HG03571 (cell line): ENCODE results near the gene DRC3.
"Not testable (repeated sequence)": the region's sequence is repeated elsewhere in the genome, so short reads cannot be mapped to it uniquely, and the experiment has no call there.

Source experiments
- ATAC-seq: cut with Tn5 transposase; IDR thresholded peaks from one replicate; pipeline ENCODE4 v1.9.1; 2021; ENCODE audit not compliant: unreplicated experiment

The DRC3 gene

DNA sequence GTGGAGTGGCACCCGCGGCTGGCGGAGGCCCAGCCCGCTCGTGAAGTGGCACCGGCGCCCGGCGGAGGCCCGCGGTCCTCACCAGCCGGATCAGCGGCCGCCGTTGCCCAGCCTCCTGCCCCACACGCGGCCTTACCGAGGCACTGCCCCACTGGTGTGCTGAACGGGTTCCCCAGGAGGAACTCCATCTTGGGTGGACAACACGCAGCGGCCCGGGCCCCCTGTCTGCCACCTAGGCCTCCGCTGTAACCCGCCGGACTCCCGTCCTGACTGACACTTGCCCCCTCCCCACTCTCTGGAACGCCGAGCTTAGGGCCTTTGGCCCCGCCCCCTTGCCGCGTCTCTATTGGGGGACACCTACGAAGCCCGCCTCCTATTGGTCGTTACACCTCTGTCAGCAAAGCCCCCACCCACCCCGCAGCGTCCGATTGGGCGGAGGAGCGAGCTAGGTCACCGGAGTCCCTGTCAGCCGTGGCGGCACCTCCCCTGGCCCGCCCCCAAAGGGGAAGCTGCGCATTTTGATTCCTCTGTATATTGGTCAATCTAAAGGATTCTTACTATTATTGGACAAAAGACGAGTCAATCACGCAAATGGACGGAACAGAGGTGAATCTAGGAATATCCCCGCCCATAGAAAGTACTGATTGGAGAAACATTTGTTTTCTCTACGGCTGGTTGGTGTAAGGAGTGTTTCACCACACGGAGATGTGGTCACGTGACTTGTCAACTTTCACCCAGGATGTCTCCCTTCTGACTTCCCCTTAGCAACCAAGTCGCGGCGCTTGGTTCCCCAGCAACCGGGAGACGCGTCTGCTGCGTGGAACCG is at the start of gene DRC3, which contains the start of gene TOM1L2:
Gene DRC3 (plus strand): TSS at position 737 of the 826 bp plus-strand sequence. CDS start 4,737 bp downstream, outside the sequence.
Gene TOM1L2 (minus strand): TSS at position 275 of the 826 bp plus-strand sequence. CDS start 87 bp downstream, at position 188.
- peak; percentile 86 for ATAC-seq

- no peak for ATAC-seq
These were observed 48.4 kb upstream of the DRC3 start for GRCh38 chr17:17924131-17924856.

- no peak for ATAC-seq
These were observed 47.8 kb upstream of the DRC3 start for GRCh38 chr17:17924857-17925250.

DNA sequence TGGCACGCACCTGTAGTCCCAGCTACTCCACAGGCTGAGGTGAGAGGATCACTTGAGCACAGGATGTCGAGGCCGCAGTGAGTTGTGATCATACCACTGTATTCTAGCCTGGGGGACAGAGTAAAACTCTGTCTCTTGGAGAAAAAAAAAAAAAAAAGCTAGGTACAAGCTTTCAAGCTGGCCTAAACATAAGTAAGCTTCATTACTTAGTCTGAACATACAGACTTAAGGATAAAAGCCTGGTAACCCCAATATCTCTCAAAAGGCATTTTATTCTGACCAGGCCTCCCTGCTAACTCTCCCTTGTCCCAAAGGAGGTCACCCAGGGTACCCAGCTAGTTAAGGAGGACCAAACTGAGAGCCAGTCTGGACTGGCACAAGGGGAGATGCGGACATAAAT is 46.6 kb upstream of the DRC3 start:
- ATAC-seq: no peak

DNA sequence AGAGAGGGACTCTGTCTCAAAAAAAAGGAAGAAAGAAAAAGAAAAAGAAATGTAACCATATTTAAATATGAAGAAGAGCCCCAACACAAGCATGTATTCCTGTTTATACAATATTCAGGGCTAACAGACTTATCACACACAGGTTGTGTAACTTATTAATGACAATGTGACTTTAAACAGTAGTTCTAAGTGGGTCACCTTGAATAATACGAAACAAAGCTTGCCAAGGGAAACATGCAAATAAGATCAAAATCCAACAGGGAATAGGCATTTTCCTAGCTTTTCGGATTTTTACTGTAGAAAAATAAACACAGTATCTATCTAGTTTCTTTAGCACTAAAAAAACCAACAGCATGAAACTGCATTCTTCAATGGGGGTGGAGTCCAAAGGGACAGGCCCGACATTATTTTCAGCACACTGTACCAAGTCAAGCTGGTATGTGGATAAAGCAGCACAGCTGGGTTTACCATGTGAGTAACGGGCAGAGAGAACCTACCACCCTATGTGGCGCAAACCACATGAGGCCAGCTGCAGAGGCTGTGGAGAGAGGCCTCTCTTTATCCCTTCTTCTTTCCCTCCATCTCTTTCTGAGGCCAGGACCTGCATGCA is 45.7 kb upstream of the DRC3 start:
- ATAC-seq: no peak

DNA sequence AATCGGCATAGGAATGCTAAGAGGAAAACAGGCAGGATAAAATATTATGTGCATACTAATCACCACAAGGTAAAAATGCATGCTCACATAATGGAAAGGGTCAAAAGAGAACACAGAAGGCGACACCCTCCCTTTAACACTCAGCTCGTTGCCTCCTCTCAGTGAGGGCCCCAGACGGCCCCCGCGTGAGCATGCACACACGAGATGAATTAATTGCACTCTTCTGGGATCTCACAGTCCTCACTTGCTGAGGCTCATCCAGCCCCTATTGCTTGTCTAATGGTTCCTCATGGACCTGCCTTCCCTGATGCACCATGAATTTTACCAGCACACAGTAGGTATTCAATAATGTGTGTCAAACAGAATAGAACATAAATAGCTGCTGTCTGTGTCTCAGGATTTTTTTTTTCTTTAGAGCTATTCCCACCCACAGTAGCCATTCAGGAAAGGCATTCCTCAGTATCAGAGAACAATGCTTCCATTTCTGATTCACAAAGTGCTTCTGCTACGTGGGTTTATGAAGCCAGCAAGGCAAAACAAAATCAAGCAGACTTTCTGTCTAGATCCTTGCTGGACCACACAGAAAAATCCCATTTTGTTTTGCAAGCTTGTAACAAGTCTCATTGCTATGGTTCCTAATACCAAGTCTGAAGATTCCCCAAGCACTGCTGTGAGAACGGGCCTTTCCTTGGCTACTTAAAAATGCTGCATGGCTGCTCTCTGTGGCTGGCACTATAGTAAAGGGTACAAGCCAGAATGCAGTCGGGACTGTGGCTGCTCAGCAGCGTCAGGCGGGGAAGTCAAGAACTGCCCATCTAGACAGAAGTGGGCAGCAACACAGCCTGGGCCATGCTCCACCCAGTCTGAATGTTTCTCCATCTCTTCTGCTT is 44.0 kb upstream of the DRC3 start:
- ATAC-seq: no peak

DNA sequence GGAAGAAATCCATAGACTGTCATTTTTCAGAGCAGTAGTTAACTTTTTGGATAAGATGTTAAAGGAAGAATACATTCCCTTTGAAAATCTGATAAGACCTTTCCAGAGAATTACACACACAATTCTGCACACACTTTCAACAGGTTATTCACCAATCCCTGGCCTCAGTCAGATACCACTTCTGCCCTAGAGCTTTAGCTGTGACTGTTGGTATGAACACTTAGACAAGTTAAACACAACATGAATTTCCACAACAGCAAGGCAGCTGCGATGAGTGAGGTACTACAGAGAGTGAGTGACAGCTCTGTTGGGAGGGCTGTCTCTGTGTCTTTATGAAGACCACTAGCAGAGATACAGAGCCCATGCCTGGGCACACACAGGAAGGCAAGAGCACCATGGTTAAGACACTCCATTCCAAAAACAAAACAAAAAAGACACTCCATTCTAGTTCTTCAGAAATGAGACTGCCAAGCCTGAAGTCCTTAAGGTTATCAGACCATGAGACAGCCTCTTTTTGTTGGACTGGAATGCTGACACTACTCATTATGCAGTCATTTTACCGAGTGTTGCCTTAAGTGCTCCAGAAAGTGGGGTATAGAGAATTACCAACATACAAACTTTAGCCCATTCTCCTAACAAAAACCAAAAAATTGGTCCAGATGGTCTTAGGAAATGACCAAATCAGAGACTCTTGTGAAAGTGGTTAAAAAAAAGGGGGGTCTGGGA is 42.8 kb upstream of the DRC3 start:
- no peak for ATAC-seq

DNA sequence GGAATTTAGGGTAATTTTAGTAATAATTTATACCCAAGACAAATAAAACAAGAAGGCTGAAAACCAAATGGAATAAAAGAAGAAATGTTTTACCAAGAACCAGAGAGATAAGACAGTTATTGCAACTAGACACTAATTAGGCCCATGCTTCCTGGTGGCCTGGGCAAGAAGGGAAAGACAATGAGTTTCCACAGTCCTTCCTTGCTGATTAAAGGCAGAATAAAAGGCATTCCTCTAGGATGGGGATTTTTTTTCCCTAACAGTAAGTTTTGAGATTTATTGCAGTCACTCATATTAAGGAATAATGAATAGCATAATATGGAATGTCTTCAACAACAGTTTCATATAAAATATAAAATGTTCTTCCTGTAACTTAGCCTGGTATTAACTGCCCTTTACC is 42.0 kb upstream of the DRC3 start:
- no peak for ATAC-seq

DNA sequence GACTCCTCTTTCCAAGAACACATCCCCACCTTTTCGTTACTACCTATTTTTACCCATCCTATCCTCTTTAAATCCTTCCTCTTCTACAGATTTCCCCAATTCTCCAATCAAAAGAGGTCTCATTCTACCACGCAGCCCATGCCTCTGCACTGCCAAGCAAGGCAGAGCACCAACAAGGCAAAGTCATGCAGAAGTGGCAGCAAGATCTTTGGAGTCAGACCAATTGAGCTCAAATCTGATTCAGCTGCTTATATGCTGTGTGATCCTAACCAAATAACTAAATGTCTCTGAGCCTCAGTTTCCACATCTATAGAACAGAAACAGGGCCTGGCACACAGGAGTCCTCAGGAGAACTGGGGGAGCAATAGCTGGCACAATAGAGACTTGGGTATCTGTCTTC is 41.5 kb upstream of the DRC3 start:
- ATAC-seq: no peak

GRCh38 chr17:17933775-17934174 is 38.9 kb upstream of the DRC3 start:
- ATAC-seq: no peak

DNA sequence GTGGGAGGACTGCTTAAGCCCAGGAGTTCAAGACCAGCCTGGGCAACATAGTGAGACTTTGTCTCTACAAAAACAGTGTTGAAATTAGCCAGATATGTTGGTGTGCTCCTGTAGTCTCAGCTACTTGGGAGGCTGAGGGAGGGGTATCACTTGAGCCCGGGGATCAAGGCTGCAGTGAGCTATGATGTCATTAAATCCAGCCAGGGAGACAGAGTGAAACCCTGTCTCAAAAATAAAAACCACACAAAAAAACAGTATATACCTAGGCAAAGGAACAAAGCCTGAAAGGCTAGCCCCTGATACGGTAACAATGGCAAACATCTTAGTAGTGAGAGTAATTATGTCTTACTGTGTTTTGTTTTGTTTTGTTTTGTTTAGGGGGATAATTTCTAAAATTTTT is 38.4 kb upstream of the DRC3 start:
- no peak for ATAC-seq

GRCh38 chr17:17934806-17935205 is 37.9 kb upstream of the DRC3 start:
- ATAC-seq: no peak

DNA sequence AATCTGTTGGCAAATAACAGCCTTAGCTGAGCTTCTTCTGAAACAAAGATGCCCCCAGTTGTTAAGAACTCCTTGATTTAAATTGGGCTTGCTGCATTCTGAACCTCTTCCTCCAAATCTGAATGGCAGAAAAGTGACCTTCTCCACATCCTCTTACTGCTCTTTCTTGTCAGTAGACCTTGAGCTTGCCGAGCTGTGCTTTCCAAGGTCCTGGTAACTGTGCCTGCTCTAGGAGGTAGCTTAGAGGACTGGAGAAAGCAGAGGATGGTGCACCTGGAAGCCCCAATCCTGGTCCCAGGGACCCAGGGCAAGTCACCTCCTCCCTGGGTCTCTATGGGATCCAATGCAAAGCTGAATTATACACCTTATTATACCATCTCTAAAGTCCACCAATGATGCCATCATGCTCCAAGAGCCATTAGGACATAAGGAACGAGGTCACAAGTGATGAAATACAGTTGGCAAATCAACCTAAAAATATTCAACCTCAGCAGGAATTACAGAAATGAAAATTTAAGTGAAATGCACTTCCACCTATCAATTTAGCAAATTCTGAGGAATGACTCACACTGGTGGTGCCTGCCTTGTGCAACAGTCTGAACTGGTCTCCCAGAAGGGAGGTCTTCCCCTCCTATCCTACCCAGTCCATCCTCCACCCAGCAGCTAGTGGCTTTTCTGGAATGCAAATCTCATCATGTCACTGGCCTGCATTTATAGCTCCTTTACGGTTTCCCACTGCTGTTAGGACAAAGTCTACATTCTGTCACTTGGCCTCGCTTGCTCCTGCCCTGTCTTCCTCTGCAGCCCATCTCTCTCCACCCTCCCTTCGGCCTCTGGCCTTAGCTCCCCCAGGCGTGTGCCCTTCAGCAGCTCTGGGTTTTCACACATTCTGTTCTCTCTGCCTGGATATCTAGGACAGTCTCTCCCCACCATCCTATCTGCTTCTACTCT is 37.1 kb upstream of the DRC3 start:
- ATAC-seq: no peak

- ATAC-seq: no peak
These were observed 35.3 kb upstream of the DRC3 start for GRCh38 chr17:17937201-17937853.

DNA sequence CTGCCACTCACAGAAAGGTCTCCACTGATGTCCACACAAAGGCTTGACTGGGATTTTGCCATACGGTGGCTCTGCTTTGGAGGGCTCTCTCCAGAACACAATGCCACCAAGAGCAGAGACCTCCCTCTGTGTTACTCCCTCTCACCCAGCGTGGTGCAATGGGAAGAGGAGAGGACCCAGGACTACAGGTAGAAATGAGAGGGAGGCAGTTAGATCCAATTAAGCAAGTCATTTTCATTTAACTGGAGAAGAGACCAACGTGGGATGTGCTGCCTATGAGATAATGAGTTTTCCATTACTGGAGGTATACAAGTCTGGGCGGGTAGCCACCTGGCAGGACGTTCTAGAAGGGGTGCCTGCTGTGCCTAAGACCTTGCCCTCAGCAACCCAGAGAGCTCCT is 34.7 kb upstream of the DRC3 start:
- no peak for ATAC-seq

GRCh38 chr17:17938388-17939107 is 34.1 kb upstream of the DRC3 start:
- no peak for ATAC-seq

- not testable (repeated sequence) for ATAC-seq
These were observed 32.7 kb upstream of the DRC3 start for GRCh38 chr17:17939941-17940340.

DNA sequence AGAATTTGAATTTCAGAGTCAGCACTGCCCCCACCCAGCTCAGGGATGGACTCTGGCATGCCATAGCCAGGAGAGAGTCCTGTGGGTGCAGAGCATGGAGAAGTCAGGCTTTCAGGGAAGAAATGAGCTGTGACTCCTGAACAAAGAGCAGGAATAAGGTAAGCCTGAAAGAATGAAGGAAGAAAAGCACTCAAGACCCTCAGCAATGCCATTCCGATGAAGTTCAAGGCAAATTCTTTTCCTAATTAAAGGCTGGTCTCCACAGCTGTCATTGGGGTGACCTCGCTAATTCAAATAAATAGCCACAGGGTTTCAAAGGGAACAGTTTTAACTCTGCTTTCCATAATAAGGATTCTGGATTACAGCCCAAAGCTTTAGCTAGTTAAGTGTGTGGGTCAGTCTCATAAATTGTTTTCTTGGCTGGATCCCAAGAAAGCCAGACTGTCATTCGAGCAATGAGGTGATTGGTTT is 32.2 kb upstream of the DRC3 start:
- ATAC-seq: no peak
